ENCODE results near the gene NFATC1.

The NFATC1 gene

GRCh38 chr18:79458131-79458838, 62.6 kb downstream of the NFATC1 start:
- H3K27ac ChIP-seq (replicated peaks; ENCODE audit: low read length): peak overlapping the region; percentile 64

GRCh38 chr18:79458917-79459803, 63.4 kb downstream of the NFATC1 start:
- Histone ChIP-seq H2BK15ac (ENCODE audit: low read length) (peak overlapping the region; percentile 77), H4K91ac (ENCODE audit: low read depth, low read length, poor library complexity) (no peak overlapping the region), H3K9me3 (replicated peaks in 1 of 2; ENCODE audit: control insufficient read depth in 2 of 2, insufficient read depth in 1 of 2, low read depth in 1 of 2, low read length in 2 of 2) (no peaks in the 10 kb centered on the region), H3K4ac (ENCODE audit: low read length) (peak overlapping the region; percentile 96), H3K79me1 (ENCODE audit: low read depth, low read length) (peaks cover 1% of the 10 kb centered on the region), H3K4me1 (ENCODE audit: control insufficient read depth in 2 of 2, insufficient read depth in 1 of 2, low read depth in 1 of 2, low read length in 2 of 2) (peaks cover 0 to 10% of the 10 kb centered on the region in 2 donors), H2BK120ac (ENCODE audit: low read depth, low read length) (no peak overlapping the region), H3K14ac (ENCODE audit: low read length) (peak overlapping the region; percentile 23), H2BK5ac (ENCODE audit: low read length) (peak overlapping the region; percentile 56), H2AK5ac (ENCODE audit: low read depth, low read length) (peak overlapping the region; percentile 54), H3K18ac (ENCODE audit: low read length) (peak overlapping the region; percentile 96), H2BK12ac (ENCODE audit: low read length) (peak overlapping the region; percentile 73), H3K4me3 (ENCODE audit: low read length in 2 of 2) (no peak overlapping the region), H3K4me2 (ENCODE audit: insufficient read depth, low read length, poor library complexity, severe bottlenecking) (no peak overlapping the region), H2AFZ (ENCODE audit: low read length) (peak overlapping the region; percentile 45), H3K9ac (ENCODE audit: low read depth, low read length, poor library complexity) (peak overlapping the region; percentile 7), H3K36me3 (replicated peaks in 1 of 2; ENCODE audit: control insufficient read depth in 2 of 2, insufficient read depth in 2 of 2, low read length in 2 of 2) (no peaks in the 10 kb centered on the region), H3K27ac (replicated peaks; ENCODE audit: low read length) (peak overlapping the region; percentile 64), H4K8ac (ENCODE audit: low read depth, low read length) (no peak overlapping the region), H3K23ac (ENCODE audit: low read depth, low read length, poor library complexity) (peak overlapping the region; percentile 67), H3K27me3 (ENCODE audit: control insufficient read depth in 3 of 3, insufficient read depth in 3 of 3, low read depth in 1 of 3, low read length in 3 of 3) (no peaks in the 10 kb centered on the region)
- no peak for DNase-seq (ENCODE audit: low spot score)
- no CpG with 5 or more reads among the region's 40 CpGs for WGBS, 2 donors (ENCODE audit: extremely low coverage in 2 of 2, insufficient read length in 2 of 2, insufficient replicate concordance in 1 of 2)

More at GRCh38 chr18:79458131-79458838, 62.6 kb downstream of the NFATC1 start:
- no peak overlapping the region for H3K4me3 ChIP-seq (ENCODE audit: low read length in 2 of 2)
- peaks cover 1% of the 10 kb centered on the region for H3K79me1 ChIP-seq (ENCODE audit: low read depth, low read length)
- H3K4me2 ChIP-seq (ENCODE audit: insufficient read depth, low read length, poor library complexity, severe bottlenecking): no peak overlapping the region
- peak overlapping the region; percentile 45 for H2AFZ ChIP-seq (ENCODE audit: low read length)
- WGBS, 2 donors (ENCODE audit: extremely low coverage in 2 of 2, insufficient read length in 2 of 2, insufficient replicate concordance in 1 of 2): no CpG with 5 or more reads among the region's 45 CpGs
- H3K36me3 ChIP-seq (replicated peaks in 1 of 2; ENCODE audit: control insufficient read depth in 2 of 2, insufficient read depth in 2 of 2, low read length in 2 of 2): no peaks in the 10 kb centered on the region
- H3K18ac ChIP-seq (ENCODE audit: low read length): peak overlapping the region; percentile 96
- peak overlapping the region; percentile 81 for H2BK120ac ChIP-seq (ENCODE audit: low read depth, low read length)
- peaks cover 0 to 10% of the 10 kb centered on the region in 2 donors for H3K4me1 ChIP-seq (ENCODE audit: control insufficient read depth in 2 of 2, insufficient read depth in 1 of 2, low read depth in 1 of 2, low read length in 2 of 2)
- peak overlapping the region; percentile 89 for H3K23ac ChIP-seq (ENCODE audit: low read depth, low read length, poor library complexity)
- peak; percentile 42 for DNase-seq (ENCODE audit: low spot score)
- H3K9me3 ChIP-seq (replicated peaks in 1 of 2; ENCODE audit: control insufficient read depth in 2 of 2, insufficient read depth in 1 of 2, low read depth in 1 of 2, low read length in 2 of 2): no peaks in the 10 kb centered on the region
- H2BK15ac ChIP-seq (ENCODE audit: low read length): peak overlapping the region; percentile 99
- peak overlapping the region; percentile 100 for H2AK5ac ChIP-seq (ENCODE audit: low read depth, low read length)
- peak overlapping the region; percentile 98 for H2BK5ac ChIP-seq (ENCODE audit: low read length)
- H4K8ac ChIP-seq (ENCODE audit: low read depth, low read length): peak overlapping the region; percentile 48
- no peak overlapping the region for H3K9ac ChIP-seq (ENCODE audit: low read depth, low read length, poor library complexity)
- no peaks in the 10 kb centered on the region for H3K27me3 ChIP-seq (ENCODE audit: control insufficient read depth in 3 of 3, insufficient read depth in 3 of 3, low read depth in 1 of 3, low read length in 3 of 3)
- peak overlapping the region; percentile 94 for H3K14ac ChIP-seq (ENCODE audit: low read length)
- H2BK12ac ChIP-seq (ENCODE audit: low read length): peak overlapping the region; percentile 100
- H3K4ac ChIP-seq (ENCODE audit: low read length): peak overlapping the region; percentile 98
- H4K91ac ChIP-seq (ENCODE audit: low read depth, low read length, poor library complexity): peak overlapping the region; percentile 92

DNA sequence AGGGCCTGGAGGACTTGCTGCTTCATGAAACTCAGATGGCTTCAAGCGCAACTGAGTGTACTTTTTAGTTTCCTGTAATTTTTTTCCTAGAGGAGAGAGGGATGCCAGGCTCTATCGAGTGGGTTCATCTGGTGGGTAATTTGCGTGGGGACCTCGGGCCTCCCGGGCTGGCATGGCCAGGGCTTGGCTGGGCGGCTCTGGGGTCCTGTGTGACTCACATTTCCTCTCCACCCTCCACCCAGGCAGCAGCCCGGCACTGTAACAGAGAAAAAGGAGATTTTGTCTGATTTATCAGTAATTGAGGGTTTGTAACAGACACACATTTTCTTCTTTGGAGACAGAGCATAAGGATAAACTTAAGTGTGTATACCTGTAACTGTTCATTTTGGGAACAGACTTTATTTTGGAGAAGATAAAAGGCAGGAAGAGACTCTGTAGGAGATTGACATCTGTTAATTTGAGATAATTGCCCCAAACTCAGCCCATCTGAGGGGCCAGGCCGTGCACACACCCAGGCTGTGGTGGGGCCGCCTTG, 64.3 kb downstream of the NFATC1 start:
- no CpG with 5 or more reads among the region's 9 CpGs for WGBS, 2 donors (ENCODE audit: extremely low coverage in 2 of 2, insufficient read length in 2 of 2, insufficient replicate concordance in 1 of 2)
- H2AFZ ChIP-seq (ENCODE audit: low read length): no peak overlapping the region
- H3K4ac ChIP-seq (ENCODE audit: low read length): no peak overlapping the region
- H3K4me1 ChIP-seq (ENCODE audit: control insufficient read depth in 2 of 2, insufficient read depth in 1 of 2, low read depth in 1 of 2, low read length in 2 of 2): peaks cover 0 to 12% of the 10 kb centered on the region in 2 donors
- H2BK15ac ChIP-seq (ENCODE audit: low read length): no peak overlapping the region
- no peak overlapping the region for H2BK12ac ChIP-seq (ENCODE audit: low read length)
- peak overlapping the region; percentile 57 for H3K18ac ChIP-seq (ENCODE audit: low read length)
- no peaks in the 10 kb centered on the region for H3K79me1 ChIP-seq (ENCODE audit: low read depth, low read length)
- H4K91ac ChIP-seq (ENCODE audit: low read depth, low read length, poor library complexity): no peak overlapping the region
- no peak overlapping the region for H3K14ac ChIP-seq (ENCODE audit: low read length)
- H3K9ac ChIP-seq (ENCODE audit: low read depth, low read length, poor library complexity): no peak overlapping the region
- no peak overlapping the region for H3K23ac ChIP-seq (ENCODE audit: low read depth, low read length, poor library complexity)
- no peak overlapping the region for H2BK5ac ChIP-seq (ENCODE audit: low read length)
- H3K36me3 ChIP-seq (replicated peaks in 1 of 2; ENCODE audit: control insufficient read depth in 2 of 2, insufficient read depth in 2 of 2, low read length in 2 of 2): no peaks in the 10 kb centered on the region
- no peaks in the 10 kb centered on the region for H3K9me3 ChIP-seq (replicated peaks in 1 of 2; ENCODE audit: control insufficient read depth in 2 of 2, insufficient read depth in 1 of 2, low read depth in 1 of 2, low read length in 2 of 2)
- H4K8ac ChIP-seq (ENCODE audit: low read depth, low read length): no peak overlapping the region
- H2AK5ac ChIP-seq (ENCODE audit: low read depth, low read length): no peak overlapping the region
- H3K4me3 ChIP-seq (ENCODE audit: low read length in 2 of 2): no peak overlapping the region
- no peaks in the 10 kb centered on the region for H3K27me3 ChIP-seq (ENCODE audit: control insufficient read depth in 3 of 3, insufficient read depth in 3 of 3, low read depth in 1 of 3, low read length in 3 of 3)
- no peak overlapping the region for H3K4me2 ChIP-seq (ENCODE audit: insufficient read depth, low read length, poor library complexity, severe bottlenecking)
- DNase-seq (ENCODE audit: low spot score): no peak
- no peak overlapping the region for H2BK120ac ChIP-seq (ENCODE audit: low read depth, low read length)
- H3K27ac ChIP-seq (replicated peaks; ENCODE audit: low read length): no peak overlapping the region

Measured in neuronal stem cell (in vitro differentiated cells).